HG02759 (cell line): Measurements from ENCODE around the gene CDH5.

Experiments used
- ATAC-seq: cut with Tn5 transposase; IDR thresholded peaks from one replicate; pipeline ENCODE4 v1.9.1; 2021; ENCODE audit warnings: mild to moderate bottlenecking, moderate library complexity; ENCODE audit not compliant: unreplicated experiment

CDH5 gene

GRCh38 chr16:66354034-66354909 lies 12.2 kb upstream of the CDH5 start:
- ATAC-seq, result no peak

GRCh38 chr16:66355526-66355925 lies 11.0 kb upstream of the CDH5 start:
- ATAC-seq, result no peak

- no peak for ATAC-seq
Observed at GRCh38 chr16:66357523-66357928, 9.0 kb upstream of the CDH5 start.

- ATAC-seq, result no peak
Observed at GRCh38 chr16:66358231-66358630, 8.3 kb upstream of the CDH5 start.

GRCh38 chr16:66359012-66359411 lies 7.5 kb upstream of the CDH5 start:
- ATAC-seq, result no peak

GRCh38 chr16:66359811-66360608 lies 6.5 kb upstream of the CDH5 start:
- no peak for ATAC-seq

- no peak for ATAC-seq
Observed at GRCh38 chr16:66360624-66361324, 5.7 kb upstream of the CDH5 start.

GRCh38 chr16:66361604-66362135 lies 4.8 kb upstream of the CDH5 start:
- ATAC-seq, result no peak

- ATAC-seq, result no peak
Observed at GRCh38 chr16:66363211-66363777, 3.2 kb upstream of the CDH5 start.

GRCh38 chr16:66364117-66364958 lies 2.2 kb upstream of the CDH5 start:
- no peak for ATAC-seq

- ATAC-seq, result no peak
Observed at GRCh38 chr16:66364959-66365306, 1.6 kb upstream of the CDH5 start.

GRCh38 chr16:66365651-66366050 lies 840 bp upstream of the CDH5 start:
- ATAC-seq, result no peak

GRCh38 chr16:66367968-66368891 lies 1.7 kb downstream of the CDH5 start:
- no peak for ATAC-seq

- no peak for ATAC-seq
Observed at GRCh38 chr16:66369055-66369592, 2.6 kb downstream of the CDH5 start.

- ATAC-seq, result no peak
Observed at GRCh38 chr16:66370786-66371684, 4.5 kb downstream of the CDH5 start.

- no peak for ATAC-seq
Observed at GRCh38 chr16:66372078-66372897, 5.8 kb downstream of the CDH5 start.

- no peak for ATAC-seq
Observed at GRCh38 chr16:66372898-66373155, 6.3 kb downstream of the CDH5 start.
